NCI-H1105 treated with DMSO at 0.1 percent for 48 hours (cell line): ENCODE results near the gene C2CD3.

ENCODE experiments used
- DNase-seq: peaks from one replicate; lab custom pipeline; 2025; lab: John Stamatoyannopoulos, UW

Gene C2CD3, protein sequence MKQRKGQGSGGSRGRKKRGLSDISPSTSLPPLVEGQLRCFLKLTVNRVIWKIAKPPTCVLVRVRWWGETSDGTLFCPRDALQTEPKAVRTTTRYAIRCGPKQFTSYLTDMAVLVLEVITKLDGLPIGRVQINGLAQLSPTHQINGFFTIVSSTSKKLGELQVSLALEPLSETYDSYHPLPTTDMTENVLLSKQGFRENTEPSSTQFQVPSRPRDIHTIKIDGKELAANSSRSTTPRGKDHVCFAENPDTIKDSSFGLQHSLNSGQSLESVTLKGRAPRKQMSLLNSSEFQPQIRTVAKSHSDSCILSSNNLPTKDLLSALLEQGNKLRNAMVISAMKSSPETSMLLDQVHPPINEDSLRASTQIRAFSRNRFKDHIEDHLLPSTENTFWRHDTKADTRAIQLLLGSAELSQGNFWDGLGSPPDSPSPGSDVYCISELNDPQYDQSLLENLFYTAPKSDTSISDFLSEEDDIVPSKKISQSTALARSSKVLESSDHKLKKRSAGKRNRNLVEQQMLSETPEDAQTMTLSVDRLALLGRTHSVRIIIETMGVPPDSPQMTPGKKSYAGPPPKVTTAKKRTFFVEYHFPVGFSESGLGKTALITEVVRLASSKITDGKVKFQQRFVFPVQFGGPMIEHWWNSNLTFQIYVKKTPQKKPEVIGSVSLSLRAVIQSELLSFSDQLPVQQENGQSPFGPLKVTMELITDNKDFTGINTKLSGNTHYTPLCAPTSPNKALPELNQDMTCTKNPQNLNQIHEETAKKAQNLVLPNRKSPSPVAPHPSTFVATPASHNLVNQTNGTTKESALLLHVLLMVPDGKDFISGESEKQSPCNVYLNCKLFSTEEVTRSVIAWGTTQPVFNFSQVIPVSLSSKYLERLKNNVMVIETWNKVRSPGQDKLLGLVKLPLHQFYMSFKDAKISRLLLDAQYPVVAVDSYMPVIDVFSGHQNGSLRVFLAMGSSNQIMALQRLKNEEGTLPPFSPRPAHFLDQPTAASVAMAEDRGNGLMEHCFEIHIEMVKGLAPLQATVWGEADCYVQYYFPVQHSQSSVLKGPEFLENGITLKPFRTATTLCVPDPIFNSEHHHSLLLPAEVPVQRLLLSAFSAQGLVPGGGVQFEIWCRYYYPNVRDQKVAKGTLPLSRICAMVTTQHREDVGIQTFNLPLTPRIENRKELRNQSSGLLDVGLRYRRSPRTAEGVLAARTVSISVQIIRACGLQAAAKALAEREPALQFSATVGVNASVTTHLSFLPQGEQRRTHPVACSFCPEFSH (N-terminal part only)

DNA sequence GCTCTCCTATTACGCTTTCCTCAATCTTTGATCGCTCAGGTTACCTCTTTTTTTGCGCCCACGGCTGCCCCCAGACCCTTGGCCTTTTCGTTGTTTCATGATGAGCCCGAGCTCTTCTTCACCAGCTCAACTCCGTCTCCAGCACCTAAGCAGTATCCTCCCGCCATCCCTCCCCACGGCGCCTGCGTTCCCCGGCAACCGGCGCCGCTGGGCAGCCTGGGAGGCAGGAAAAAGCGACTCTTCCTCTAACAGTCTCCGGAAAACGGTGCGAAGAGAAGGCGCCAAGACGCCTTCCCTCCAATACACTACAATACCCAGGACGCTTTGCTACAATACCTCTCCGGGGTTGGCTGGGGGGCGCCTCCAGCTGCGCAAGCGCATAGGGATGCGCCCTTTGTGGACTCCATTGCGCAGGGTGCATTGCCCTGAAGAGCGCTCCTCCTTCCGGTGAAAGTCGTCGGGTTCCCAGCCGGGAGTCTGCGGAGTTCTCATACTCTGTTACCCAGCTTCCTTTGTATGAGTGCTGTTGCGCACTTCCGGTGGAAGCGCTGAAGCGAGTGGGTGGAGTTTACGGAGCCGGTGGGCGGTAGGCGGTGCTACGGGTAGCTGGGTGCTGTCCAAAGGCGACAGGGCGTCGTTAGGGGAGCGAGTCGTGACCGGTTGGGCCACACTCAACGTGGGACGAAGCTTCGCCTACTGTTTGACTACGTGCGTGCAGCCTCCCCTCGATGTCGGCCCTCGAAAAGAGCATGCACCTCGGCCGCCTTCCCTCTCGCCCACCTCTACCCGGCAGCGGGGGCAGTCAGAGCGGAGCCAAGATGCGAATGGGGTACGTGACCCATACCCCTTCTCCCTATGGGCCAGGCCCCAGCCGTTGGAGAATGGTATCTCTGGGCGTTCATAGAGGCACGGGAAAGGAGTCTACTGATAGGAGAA is at the start of gene C2CD3, which contains the start of gene PPME1:
Gene C2CD3, minus strand, starts transcription at position 309 of the 936 bp plus-strand sequence. Its CDS starts 210 bp downstream, at position 99.
Gene PPME1, plus strand, starts transcription at position 596 of the 936 bp plus-strand sequence. Its CDS starts 133 bp downstream, at position 729.
- DNase-seq: peak; percentile 100

DNA sequence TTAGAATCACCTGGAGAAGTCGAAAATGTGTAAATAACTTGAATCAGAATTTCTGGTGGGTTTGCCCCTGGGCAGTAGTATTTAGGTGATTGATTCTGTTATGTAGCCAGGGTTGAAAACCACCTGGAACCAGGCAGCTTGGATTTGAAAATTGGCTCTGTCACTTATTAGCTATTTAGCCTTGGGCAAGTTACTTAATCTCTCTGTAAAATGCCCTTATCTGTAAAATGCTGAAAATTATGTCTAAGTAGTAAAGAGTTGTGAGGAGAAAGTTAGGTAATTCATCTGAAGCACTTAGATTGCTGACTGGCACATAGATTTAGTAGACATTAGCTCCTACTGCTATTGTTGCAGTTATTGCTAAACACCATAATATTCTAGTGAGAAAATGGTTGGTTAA is 49.6 kb upstream of the C2CD3 start:
- no peak for DNase-seq

DNA sequence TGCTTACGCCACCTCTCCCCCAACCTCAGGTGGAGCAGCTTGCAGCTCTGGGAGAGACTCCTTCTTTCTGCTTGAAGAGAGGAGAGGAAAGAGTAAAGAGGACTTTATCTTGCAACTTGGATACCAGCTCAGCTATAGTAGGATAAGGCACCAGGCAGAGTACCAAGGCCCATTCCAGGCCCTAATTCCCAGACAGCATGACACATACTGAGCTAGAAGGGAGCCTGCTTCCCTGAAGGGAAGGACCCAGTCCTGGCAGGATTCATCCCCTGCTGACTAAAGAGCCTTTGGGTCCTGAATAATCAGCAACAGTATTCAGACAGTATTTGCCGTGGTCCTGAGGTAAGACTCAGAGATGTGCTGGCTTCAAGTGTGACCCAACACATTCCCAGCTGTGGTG is 41.7 kb upstream of the C2CD3 start:
- no peak for DNase-seq

DNA sequence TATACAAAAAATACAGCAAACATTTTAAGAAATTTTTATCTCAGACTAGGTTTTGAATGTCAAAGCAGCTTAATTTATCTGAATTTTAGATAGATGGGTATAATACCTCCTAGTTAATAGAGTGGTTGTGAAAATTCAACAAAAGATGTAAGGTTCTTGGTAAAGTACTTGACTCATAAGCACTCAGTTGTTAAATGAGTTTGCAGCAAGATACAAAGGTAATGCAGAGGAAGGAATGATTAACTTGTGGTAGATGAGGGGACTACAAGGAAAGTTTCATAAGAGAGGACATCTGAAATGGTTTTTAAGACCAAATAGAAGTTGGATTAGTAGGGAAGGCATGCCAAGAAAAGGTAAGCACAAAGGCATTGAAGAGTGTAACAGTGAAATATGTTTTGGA is 37.7 kb upstream of the C2CD3 start:
- DNase-seq: no peak

DNA sequence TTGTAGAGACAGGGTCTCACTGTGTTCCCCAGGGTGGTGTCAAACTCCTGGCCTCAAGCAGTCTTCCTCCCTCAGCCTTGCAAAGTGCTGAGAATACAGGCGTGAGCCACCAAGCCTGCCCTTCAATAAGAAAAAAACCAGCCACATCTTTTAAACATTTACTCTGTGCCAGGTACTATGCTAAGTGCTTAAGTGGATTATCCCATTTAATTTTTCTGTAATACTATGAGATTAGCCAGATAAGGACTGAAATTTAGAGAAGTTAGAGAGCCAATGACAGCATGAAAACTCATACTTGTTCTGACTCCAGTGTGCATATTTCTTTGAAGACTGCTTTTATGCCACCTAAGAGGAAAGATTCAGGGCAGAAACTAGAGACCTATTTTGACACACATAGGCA is 35.9 kb upstream of the C2CD3 start:
- DNase-seq: no peak

DNA sequence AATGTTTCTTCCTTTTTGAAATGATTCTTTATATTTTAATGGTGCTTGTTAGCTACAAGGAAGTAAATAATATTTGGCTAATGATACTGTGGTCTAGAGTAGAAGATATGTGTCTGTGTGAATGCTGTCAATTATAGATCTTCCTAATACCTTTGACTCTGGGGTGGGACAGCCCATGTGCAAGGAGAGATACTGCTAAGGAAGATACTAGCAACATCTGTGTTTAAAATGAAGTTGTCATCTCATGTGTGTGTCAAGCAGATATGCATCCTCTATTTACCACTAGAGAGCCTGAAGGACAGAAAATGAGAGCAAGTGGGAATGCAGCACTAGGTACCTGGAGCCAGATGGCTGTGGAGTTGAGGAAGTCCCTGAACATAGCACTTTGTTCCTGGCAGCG is 34.4 kb upstream of the C2CD3 start:
- no peak for DNase-seq

DNA sequence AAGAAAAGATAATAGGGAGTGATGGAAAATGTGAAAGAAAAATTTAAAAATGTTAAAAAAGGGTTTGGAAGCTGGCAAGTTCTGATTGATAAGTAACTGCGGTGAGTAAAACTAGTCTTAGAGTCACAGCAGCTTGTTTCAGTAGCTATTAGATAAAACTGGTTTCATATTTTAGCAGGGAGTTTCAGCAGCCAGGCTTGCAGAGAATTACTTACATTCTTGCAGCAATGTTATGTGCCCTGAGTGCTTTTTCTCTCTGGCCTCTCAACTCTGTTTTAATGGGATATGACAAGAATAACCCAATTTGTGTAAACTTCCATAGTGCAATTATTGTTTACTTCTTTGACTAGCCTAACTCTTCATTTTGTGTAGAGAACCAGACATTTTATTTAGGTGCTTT is 33.9 kb upstream of the C2CD3 start:
- no peak for DNase-seq

DNA sequence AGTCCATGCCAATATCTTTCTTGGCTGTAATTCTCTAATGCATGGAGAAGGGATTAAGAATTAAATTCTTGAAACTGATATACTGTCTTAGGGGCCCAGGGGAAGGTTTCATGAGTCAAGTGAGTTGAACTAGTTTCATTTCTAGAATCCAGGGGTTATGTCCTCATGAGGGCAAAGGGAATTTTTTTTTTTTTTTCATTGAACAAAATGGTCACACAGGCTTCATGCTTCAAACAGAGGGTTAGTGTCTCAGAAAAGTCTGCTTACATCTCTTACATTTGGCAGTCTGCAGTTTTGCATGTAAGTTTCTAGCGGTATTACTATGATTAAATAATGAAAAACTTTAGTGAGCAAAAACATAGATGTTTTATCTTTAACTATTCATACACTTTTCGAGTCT is 33.2 kb upstream of the C2CD3 start:
- DNase-seq: no peak

DNA sequence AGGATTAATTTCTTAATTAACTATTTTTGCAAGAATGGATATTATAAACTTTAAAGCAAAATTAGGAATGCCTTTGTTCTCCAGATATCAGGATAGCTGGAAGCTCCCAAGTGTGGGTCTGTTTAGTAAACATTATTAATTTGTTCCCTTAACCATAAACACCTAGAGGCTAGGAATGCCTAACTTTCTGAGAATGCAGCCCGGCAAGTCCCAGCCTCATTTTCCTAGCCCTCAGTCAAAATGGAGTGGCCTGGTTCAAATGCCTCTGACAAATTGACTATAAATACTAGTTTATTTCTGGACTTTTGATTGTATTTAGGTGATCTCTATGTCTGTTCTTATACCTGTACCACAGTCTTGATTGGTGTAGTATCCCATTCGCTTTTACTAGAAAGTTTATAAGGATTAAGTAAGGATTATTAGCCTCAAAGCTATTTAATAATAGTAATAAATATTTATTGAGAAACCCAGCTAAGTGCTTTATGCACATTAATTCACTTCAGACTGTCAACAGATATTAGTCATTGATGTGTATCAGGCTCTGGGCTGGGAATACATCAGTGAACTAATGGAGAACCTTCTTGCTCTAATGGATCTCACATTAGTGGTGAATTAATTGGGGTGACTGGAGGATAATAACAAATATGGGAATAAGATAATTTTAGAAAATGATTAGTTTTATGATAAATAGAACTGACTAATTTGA is 26.1 kb upstream of the C2CD3 start:
- DNase-seq: no peak

DNA sequence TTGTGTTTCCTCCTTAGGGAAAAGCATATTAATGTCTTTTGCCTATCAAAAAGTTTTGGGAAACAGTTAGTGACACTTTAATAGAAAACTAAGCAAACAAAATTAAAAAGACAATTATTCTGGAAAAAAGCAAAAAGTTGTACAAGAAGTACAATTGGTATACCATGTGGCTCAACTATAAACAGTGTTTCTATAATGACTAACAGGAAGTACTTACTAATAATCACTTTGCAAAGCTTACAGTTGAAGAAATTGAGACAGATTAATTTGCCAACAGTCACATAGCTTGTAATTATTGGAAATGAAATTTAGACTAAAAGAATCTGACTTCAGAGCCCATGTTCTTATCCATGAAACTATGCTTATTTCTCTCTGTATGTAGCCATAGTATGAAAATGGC is 25.0 kb upstream of the C2CD3 start:
- peak; percentile 80 for DNase-seq

DNA sequence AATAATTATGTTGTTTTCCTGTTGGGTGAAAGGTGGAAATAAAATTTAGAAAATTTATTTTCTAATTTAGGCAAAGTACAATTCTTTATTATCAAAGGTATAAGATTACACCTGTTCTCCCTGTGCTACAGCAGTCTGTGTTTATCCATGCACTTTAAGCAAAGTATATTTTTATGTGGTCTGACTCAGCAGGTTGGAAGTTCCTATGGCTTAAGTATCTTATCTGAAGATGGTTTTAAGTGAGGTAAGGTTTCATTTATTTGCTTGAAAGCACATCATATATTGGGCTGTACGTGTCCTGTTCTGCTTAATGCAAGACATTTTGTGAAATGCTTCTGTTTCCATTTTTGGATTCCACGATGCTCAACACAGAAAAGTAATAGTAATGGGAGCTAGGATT is 14.9 kb upstream of the C2CD3 start:
- no peak for DNase-seq

DNA sequence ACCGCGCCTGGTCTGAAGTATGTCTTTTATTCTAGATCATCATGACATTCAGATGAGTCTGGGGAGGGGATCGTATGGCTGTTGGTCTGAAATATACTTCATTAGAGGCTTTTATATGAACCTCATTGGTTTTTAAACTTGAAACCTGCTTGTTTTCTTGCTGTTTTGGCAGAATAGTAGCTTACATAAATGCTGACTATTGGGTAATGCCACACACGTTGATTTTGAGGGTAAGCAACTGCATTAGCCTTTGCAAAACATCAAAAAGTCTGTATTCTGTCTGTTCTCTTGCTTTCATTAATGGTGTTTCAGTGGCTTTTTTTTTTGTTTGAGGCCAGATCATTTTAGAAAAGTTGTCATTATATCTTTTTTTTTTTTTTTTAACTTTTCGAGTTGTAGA is 14.5 kb upstream of the C2CD3 start:
- DNase-seq: no peak

DNA sequence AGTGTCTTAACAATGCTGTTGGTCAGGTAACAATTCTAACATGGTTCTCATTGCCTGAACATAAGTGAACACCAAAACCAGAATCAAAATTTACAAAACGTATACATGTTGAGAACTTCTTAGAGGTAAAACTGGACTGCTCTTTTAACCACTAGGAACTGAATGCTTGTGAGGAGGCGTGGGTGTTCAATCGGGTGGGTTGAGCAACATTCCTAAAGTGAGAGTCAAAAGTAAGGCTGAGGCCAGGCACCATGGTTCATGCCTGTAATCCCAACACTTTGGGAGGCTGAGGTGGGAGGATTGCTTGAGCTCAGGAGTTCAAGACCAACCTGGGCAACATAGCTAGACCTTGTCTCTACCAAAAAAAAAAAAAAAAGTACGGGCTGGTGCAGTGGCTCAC is 11.8 kb upstream of the C2CD3 start:
- DNase-seq: no peak

DNA sequence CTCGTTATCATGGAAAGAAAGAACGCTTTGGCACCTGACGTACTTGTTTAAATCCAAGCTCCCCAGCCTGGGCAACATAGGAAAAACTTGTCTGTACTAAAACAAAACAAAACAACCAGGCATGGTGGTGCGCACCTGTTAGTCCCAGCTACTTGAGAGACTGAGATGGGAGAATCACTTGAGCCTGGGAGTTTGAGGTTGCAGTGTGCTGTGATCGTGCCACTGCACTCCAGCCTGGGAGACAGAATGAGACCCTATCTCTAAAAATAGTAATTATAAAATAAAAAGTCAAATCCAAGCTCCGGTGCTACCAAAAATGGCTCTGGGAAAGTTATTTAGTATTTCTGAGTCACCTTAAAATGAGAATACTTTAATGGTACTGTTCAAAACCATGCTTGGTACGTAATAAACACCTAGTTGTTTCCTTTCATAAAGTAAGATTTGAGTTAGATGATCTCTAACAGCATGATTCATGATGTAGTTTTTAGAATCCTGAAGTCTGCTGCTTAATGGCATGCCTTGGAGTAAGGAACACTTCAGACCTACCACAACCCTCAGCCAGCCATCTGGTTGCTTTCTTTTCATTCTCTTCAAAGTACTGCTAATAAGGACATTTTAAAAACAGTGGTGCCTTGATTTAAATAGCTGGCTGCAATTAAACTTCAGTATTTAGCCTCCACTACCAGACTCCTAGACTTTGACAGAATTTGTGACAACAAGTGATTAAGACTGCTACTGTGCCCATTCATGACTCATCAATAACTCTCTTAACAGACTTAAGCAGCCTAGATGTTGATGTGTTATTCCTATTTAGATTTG is 8.6 kb upstream of the C2CD3 start:
- no peak for DNase-seq

DNA sequence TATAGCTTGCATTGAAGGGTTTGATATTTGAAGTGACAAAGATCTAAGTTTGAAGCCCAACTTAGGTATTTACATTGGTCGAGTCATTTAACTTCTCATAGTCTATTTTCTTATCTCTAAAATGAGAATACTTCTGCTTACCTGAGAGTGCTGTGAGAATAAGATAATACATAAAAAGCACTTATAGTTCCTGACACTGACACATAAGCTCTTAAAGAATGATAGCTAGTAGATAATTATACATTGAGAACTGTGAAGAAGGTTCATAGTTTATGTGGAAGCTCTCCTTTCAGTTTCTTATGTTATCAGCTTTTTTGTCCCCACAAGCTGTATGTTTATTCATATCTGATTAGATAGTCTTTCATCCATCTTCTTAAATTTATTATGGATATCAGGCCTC is 5.1 kb upstream of the C2CD3 start:
- DNase-seq: no peak

DNA sequence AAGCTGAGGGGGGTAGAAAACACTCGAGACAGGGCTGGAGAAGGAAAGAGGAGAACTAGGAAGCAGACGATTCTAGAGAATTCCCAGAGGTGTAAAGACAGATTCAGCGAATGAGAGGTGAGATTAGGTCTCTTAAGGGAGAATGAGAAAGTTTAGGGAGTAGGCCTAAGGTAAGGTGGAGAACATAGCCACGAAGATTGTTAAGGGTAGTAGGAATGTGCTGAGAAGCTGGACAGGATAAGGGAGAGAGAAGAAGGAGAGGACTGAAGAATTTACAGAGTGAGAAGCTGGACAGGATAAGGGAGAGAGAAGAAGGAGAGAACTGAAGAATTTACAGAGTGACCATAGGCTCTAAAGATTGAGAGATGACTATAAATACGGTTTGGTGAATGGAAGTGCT is 1.2 kb upstream of the C2CD3 start:
- DNase-seq: no peak

DNA sequence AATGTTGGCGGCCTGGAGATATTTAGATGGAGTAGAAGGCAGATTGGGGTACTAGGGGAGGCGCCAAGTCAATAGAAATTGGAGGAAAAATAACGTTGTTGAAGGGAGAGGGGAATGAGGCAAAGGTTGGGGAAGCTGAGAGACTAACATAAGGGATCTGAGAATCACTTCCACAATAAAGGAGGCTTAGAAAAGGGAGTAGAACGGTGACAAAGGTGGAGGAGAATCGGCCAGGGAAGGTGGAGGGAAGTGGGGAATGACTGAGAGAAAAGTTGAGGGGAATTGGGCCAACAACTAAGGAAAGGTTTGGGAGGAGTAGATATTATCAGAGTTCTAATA is 797 bp upstream of the C2CD3 start:
- no peak for DNase-seq

DNA sequence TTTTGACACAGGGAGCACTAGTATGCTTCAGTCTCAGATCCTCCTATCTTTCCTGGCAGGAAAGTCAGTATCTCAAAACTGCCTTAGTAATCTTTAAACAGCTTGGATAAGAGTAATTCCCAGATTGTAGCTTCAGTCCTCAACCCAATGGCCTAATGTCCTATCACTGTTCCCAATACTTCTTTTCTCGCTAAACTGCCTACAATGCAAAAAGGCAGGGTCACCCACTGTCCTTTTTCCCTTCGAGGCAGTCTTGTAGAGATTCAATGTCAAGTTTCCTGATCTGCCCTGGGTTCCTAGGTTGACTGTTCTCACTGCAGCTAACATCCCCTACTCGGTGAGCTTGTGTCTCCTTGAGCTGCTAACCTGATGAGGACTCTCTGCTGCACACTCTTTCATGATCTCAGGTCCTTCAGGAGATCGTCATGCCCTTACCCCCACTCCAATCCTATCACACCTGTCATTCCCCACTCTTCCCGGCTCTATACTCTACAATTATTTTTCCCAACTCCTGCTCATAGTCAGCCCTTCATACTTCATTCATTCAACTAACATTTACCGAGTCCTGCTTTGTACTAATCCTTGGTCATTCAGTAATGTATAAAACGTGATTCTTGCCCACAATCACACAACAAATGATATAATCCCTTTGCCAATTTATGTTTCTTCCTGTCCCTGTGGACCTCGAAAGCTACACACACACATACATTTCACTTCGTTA is 904 bp downstream of the C2CD3 start:
- DNase-seq: no peak

DNA sequence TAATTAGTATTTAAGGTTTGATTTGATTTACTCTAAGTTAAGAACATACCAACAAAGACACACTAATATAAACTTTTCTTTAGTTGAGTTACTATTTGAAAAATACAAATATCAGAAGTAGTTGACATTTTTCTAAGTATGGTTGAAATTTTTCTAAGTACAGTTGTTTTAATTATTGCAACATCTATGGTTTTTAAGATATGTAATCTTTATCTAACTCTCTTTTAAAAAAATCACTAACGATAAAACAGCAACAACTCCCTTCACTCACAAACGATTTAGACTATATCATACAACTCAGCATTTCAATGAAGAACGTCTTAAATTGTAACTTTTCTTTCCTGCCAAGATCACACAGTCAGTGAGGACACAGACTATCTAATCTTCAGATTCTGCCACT is 2.0 kb downstream of the C2CD3 start:
- DNase-seq: no peak
